ENCODE data around the gene GALNT9. TPM values are rescaled to one million over a fixed set of nuclear protein-coding genes. Genes with fewer than 3 reads are reported as not detected.

The GALNT9 gene
- total RNA-seq, 1 donor from 2014 or later, result not detected

- DNase-seq (ENCODE audit: low spot score), result no peak
Measured at GRCh38 chr12:132188916-132189325, 140.5 kb downstream of the GALNT9 start.

DNA sequence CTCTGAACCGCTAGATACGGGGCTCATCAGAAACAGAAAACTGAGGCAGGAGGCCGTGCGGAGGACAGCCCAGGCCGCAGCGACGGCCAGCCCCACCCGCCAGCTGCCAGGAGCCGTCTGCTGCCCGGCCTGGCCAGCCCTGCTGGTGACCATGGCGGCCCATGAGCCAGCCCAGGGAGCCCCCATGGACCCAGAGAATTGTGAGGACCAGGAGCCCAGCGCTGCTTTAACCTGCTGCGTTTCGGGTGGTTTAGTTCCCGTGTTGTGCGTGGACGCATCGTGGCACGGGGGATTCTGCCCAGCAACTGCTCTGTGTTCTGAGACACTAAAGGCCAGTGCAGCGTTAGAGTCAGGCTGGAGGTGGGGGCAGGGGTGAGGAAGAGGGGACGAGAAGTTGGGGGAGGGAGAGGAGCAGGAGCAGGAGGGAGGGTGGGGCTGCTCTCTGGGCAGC, 140.9 kb downstream of the GALNT9 start:
- ATAC-seq, result no peak
- DNase-seq (ENCODE audit: low spot score), result no peak

More at GRCh38 chr12:132188916-132189325, 140.5 kb downstream of the GALNT9 start:
- no peak for ATAC-seq

DNA sequence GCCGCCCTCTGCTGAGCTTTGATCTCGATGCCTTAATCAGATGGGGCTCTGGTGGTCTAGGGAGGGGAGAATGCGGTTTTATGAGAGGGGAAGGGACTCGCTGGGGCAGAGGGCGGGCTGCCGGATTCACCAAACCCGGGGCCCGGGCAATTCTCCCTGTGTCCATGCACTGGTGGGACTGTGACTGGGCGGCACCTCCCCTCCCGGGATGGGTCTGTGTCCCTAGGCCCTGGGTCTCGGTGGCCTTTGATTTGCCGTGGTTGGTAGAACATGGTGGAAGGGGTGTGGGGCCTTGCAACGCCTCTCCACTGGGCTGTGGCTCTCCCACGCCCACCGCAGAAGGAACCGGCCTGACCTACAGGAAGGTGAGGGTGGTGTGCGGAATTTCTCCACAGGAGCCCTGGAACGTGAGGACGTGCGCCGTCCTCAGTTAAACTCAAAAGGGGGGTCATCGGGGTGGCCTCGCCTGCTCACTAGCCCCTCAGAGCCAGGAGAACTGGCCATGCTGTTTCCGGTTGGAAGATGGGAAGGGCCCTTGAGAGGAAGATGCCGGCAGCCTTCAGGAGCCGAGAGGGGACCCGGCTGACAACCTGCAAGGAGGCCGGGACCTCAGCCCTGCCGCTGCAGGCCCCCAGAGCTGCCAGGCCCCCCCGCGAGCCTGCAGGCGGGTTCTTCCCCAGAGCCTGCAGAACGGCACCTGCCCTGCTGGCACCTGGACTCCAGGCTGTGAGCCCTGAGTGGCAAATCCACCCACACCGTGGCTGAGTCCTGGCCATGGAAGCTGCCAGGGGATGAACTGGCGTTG, 141.5 kb downstream of the GALNT9 start:
- no peak for ATAC-seq
- no peak for DNase-seq (ENCODE audit: low spot score)

GRCh38 chr12:132186857-132187620, 142.3 kb downstream of the GALNT9 start:
- no peak for ATAC-seq
- DNase-seq (ENCODE audit: low spot score), result no peak

DNA sequence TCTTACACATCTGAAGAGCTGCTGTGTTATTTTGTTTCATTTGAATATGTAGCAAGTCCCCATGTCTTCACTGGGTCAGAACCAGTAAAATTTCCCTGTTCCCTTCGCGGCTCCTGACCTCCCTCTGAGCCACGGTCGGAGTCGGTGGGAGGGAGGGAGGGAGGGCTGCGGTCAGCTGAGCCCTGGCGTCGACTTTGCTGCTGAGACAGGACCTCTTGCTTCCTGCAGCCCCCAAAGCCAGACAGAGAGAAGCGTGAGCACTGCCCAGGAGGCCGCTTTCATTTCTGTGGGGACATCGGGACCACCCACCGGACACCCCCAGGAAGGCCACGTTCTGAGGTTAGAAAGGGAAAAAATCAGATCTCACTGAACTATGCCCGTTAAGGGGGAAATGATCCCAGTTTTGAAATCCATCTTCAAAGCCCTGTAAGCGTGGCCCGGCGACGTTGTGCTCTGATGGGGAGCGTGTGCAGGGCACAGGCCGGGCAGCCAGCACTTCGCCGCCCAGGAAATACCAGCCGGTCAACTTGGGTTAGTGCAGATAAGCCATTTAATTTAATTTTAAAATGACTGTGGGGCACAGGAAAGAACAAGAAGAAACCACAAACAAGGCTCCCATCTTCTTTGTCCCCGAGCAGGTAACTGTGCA, 143.1 kb downstream of the GALNT9 start:
- ATAC-seq (no peak), DNase-seq (ENCODE audit: low spot score) (no peak)

GRCh38 chr12:132185705-132186104, 143.7 kb downstream of the GALNT9 start:
- no peak for ATAC-seq
- DNase-seq (ENCODE audit: low spot score), result no peak

GRCh38 chr12:132182711-132183365, 146.6 kb downstream of the GALNT9 start:
- ATAC-seq (no peak), DNase-seq (ENCODE audit: low spot score) (no peak)

- ATAC-seq, result no peak
- DNase-seq (ENCODE audit: low spot score), result no peak
Measured at GRCh38 chr12:132182206-132182710, 147.1 kb downstream of the GALNT9 start.

GRCh38 chr12:132181570-132182200, 147.7 kb downstream of the GALNT9 start:
- ATAC-seq (no peak), DNase-seq (ENCODE audit: low spot score) (no peak)

GRCh38 chr12:132180648-132181546, 148.5 kb downstream of the GALNT9 start:
- ATAC-seq, result no peak
- DNase-seq (ENCODE audit: low spot score), result no peak

DNA sequence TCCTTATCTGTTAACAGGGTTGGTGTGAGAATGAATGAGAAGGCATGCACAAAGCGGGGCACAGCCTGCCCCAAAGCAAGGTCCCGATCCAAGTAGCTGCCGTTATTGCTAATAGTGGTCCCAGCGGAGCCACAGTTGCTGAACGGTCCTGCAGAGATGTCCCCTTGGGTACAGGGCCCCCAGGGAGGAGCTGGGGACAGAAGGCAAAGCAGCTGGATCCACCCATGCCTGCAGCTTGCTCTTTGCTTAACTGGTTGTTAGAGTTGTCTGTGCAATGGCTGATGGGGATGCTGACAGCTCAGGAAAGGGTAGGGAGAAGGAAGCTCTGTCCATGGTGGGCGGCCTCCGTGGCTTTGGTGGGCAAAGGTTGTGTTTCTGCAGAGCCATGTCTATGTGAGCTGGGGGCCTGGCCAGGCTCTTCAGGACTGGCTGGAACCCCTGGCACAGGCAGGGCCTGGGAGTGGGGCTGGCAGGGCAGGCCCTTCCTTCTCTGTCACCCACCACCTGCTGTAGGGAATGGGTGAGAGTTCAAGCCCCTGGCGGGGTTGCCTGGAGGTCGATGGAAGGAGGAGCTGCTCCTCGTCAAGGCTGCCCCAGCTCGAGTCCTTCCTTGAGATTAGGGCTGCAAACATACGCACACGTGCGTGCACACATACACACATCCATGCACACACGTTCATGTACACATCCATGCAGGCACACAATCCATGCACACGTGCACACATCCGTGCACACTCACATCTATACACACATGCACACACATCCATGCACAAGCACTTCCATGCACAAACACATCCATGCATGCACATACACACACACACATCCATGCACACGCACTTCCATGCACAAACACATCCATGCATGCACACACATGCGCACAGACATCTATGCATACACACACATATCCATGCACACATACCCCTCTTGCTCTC, 149.7 kb downstream of the GALNT9 start:
- ATAC-seq (no peak), DNase-seq (ENCODE audit: low spot score) (no peak)

- no peak for ATAC-seq
- no peak for DNase-seq (ENCODE audit: low spot score)
Measured at GRCh38 chr12:132178801-132179401, 150.5 kb downstream of the GALNT9 start.

DNA sequence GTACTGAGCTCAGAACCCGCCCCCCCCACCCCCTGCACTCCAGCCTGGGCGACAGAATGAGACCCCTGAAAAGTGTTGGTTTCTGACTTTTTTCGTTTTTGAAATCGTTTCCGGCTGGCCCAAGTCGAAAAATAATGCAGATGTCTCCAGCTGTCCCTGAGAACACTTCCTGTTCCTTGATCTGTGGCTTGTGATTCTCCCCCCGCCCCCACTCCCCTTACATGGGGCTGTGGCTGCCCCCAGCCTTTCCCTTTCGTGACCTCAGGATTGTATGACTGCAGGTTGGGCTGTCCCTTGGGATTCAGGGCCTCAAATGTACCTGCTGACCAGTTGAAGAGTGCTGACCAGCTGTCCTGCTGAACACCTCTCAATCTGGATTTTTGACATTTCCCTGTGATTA, 151.1 kb downstream of the GALNT9 start:
- ATAC-seq, result no peak
- DNase-seq (ENCODE audit: low spot score), result no peak

DNA sequence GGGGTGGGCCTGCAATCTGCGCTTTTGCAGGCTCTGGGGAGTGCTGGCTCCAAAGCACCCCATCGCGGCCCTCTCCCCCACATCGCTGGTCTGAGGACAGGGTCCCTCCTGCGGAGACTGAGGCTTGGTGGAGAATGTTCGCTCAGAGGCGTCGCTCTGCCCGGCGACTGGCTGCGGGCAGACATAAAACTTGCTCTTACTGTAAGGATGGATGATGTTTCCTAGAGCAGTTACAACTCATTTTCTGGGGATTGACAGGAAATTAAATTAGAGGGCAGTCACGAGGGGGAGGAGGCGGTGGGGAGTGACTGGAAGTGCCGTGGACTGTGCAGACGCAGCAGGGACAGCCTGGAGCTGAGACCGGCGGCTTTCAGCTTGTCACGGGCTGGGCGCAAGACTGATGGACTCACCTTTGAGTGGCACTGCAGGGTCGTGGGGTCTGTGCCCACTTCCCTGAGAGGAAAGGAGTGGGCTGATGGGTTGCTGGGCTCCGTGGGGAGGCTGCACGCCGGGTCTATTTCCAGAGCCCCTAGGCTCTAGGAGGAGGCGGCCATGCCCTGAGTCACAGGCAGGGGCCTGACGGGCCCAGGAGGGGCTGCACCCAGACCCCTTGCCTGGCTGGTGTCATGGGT, 152.4 kb downstream of the GALNT9 start:
- ATAC-seq (no peak), DNase-seq (ENCODE audit: low spot score) (no peak)

DNA sequence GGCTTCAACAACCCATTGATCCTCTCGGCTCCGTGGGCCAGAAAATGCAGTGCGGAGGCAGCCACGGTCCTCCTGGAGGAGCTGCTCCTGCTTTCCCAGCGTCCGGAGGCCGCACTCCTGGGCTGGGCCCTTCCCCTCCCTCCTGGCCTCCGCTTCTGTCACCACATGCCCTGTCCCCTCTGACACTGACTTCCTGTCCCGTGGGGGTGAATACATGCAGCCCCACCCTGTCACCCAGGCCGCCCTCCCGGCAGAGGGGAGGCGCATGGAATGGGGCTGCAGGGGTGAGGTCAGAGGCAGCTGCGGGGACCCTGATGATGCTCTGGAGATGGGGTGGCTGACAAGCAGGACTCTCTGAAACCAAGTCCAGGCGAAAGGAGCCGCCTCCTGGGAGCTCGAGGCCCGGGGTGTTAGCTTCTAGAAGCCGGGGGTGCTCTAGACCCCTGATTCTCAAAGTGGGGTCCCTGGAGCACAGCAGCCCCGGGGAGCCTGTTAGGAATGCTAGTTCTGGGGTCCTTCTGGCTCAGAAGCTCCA, 152.9 kb downstream of the GALNT9 start:
- DNase-seq (ENCODE audit: low spot score), result no peak

GRCh38 chr12:132175496-132176384, 153.6 kb downstream of the GALNT9 start:
- DNase-seq (ENCODE audit: low spot score) (no peak), ATAC-seq (no peak)

More for the DNA sequence above, 152.9 kb downstream of the GALNT9 start:
- peak; percentile 16 for ATAC-seq

All from left lobe of liver (tissue), 2 donors.